NOMO-1 treated with dmso at 0.1 percent for 144 hours (cell line): ENCODE results near the gene NLRP8.
"Not testable (repeated sequence)": the region's sequence is repeated elsewhere in the genome, so short reads cannot be mapped to it uniquely, and the experiment has no call there.

Source experiments
- DNase-seq: peaks from one replicate; lab custom pipeline; 2025; ENCODE audit not compliant: unreplicated experiment; lab: John Stamatoyannopoulos, UW

The NLRP8 gene

DNA sequence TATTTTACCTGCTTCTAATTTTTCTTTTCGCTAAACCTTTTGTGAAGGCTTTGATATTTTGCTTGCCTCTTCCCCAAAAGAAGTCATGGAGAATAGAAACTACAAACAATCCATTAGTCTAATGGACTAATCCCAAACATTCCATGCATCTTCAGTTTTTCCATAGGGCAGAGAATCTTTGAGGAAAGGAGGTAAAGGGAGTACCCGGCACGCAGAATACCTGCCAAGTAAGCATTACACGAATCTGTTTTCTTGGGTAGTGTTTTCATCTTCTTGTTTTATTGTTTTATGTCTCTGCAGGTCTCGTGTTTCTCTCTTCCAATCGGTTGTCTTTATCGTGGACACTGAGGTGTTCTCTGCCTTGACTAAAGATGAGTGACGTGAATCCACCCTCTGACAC is at the start of gene NLRP8:
Gene NLRP8 (plus strand): TSS at position 301 of the 400 bp plus-strand sequence.
- DNase-seq: no peak

DNA sequence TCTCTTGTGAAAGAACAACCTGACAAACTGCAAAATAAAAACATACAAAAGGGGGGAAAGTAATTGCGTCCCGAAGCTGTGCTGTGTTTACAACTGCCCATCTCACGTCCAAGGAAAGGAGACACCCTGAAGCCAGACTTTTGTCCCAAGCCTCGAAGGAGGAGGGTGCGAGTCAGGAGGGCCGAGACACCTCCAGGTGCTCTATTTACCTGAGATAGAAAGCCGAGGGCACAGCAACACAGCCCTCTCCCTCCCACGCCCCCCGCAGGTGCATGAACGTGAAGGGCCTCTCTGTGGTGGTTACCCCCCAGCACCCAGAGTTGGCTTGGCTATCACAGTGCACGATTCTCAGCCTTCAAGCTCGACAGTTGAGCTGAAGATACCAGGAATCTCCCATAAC is 48.7 kb upstream of the NLRP8 start:
- DNase-seq: no peak

DNA sequence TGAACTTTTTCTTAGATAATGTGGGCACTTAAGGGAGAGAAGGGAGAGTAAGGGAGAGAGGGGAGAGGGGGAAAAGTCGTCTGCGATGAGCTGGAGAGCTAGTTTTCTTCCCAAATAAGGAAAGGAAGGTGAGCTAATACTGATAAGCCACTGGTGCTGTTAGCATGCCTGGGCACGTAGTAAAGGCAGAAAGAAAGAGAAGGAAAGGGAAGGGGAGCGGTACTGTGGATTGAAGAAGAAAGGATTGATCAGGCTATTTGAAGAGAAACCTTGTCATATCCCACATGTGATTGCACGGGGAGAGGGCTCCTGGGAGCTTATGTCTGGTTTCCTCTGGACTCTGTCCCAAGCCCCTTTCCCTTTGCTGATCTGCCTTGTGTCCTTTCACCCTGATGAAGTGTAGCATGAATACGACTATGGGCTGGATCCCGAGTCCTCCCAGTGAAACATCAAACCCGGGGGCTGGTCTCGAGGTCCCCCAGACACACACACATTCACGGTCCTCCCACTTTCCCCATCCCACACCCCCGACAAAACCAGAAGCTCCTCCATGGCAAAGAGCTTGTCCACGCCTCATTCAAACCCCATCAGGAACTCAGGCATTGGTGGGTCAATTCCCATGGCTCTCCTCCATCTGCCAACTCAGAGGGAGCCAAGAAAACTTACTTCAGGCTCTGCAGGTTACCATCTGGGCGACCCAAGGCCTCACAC is 46.1 kb upstream of the NLRP8 start:
- DNase-seq: no peak

DNA sequence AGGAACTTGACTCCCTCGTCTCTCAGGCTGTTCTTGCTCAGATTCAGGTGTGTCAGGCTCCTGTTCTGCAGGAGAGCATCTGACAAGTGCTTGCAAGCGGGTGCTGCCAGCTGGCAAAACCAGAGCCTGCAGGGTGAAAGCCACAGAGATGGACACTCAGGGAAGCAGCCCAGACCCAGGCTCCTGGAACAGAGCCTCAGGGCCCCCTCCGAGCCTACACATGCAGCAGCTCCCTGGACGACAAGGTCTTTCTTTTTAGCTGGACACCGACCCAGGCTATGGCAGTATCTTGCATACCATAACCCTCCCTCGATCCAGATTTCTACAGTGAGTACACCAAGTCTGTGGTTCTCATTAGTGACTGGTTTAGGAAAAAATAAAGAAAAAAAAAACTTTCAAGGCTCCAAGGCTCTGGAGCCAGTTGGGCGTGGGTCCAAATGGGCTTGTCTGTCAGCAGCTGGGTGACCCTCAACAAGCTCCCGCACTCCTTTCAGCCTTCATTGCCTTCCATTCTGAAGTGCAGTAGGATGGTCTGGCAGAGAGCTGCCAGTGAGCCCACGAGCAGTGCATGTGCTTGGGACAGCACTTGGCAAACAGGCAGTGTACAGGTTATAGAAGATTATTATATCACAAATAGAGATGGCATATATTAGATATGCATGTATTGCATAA is 45.4 kb upstream of the NLRP8 start:
- no peak for DNase-seq

DNA sequence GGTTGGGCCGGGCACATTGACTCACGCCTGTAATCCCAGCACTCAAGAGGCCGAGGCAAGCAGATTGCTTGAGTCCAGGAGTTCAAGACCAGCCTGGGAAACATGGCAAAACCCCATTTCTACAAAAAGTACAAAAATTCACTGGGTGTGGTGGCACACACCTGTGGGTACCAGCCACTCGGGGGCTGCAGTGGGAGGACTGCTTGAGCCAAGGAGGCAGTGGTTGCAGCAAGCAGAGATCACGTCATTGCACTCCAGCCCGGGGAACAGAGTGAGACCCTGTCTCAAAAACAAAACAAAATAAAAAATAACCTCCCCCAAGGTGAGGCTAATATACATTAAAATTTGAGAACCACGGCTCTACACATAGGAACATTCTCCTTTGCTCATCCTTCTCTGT is 40.3 kb upstream of the NLRP8 start:
- no peak for DNase-seq

DNA sequence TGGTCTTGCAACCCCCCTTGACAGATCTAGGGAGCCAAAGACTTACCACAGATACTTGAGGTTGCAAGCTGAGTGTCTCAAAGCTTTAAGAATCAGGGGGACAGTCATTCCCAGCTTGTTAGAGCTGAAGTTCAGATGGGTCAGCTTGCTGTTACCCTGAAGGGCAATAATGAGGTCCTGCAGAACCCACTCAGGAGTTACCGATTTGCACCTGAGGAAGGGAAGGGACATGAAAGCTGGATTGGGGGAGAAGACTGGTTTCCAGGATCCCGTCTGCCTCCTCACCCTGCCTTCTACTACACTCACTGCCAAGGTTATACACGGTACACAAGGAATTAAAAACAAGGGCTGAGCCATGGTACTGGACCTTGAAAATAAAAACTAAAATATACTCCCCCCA is 39.9 kb upstream of the NLRP8 start:
- DNase-seq: no peak

DNA sequence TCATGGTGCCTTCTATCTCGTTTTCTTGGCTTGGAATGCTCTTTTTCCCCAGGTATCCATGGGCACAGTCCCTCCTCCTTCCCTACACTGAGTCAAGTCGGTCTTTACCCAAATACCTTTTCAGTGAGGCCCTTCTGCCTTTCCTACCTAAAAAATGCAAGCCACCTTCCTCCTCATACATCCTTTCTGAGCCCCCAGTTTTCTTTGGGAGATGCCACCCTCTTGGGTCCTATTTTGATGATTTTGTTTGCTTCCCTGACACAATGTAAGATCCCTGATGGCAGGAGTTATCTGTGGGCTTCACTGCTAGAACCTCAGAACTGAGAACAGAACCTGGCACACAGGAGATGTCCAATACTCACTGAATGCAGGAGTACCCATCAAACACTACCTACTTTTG is 37.8 kb upstream of the NLRP8 start:
- DNase-seq: no peak

DNA sequence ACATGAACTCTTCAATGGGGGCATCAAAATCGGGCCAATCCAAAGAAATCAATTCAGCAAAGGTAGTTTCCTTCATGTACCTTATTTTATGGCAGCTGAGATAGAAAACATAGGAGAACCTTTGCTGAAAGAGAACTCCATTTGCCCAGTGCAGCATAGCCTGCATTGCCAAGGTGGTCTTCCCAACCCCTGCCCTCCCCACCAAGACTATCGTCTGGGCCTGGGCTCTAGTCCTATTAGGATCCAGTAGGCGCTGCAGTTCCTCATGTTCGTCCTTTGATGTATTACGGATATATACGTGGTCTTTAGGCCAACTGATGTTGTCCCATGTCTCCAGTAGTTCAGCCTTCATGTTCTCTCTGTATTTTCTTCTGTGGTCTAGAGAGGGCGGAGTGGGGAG is 34.7 kb upstream of the NLRP8 start:
- DNase-seq: no peak

DNA sequence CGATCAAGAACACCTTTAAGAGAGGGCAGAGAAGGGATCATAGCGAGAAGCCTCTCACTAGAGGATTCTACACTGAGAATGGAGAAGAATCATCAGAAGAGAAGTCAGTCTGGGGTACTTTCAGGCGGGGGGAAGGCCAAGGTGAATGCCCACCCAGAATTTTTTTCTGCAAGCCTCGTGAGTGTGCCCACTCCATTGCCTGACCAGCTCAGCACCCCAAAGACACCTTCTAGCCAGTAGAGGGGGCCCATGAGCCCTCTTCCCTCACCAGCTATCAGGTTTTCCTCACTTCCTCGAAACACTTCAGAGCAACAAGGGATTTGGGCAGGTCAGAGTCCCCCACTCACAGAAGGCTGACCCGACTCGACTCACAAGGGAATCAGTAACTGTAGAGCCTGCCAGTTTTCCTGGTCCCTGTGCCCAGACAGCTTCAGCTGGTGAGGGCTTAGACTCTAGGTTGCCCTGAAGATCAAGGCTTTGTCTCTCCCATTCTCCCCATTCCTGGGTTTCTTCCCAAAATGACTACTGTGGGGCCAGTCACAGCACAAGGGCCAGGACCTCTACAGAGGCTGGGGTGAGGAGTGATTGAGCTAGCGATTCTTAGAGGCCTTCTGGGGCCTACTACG is 33.9 kb upstream of the NLRP8 start:
- no peak for DNase-seq

DNA sequence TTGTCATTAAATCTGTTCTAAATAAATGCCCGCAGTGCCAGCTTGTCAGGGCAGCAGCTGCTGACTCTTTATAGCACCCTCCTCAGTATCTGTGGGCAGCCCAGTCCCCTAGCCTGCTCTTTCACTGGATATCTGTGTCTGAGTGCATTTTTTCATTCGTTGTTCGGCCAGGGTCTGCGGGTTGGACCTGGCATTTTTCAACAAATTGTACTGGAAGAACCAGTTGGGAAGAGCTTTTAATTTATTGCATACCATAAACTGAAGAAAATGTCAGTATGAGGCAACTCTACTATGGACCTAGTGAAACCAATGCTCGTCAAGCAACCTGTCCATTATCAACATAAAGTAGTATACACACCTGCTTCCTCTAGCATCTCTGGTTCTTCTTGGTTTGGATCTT is 24.1 kb upstream of the NLRP8 start:
- DNase-seq: no peak

DNA sequence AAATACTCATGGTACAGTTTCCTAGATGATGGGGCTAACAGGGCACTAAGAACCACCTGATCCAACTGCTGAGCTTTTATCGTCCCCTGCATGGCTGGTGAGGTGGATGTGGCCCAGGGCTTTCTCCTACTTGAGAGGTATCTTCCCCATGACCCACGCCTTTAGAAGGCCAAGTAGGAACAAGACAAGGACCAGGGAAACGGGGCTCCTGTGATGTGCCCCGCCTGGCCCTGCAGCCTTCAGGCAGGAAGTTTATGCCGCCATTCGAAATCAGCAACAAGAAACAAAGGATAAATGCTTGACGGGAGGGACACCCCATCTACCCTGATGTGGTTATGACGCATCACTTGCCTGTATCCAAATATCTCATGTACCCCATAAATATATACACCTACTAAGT is 19.6 kb upstream of the NLRP8 start:
- DNase-seq: no peak

DNA sequence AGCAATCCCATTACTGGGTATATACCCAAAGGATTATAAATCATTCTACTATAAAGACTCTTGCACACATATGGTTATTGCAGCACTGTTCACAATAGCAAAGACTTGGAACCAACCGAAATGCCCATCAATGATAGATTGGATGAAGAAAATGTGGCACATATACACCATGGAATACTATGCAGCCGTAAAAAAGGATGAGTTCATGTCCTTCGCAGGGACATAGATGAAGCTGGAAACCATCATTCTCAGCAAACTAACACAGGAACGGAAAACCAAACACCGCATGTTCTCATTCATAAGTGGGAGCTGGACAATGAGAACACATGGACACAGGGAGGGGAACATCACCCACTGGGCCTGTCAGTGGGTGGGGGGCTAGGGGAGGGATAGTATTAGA is 18.4 kb upstream of the NLRP8 start:
- not testable (repeated sequence) for DNase-seq

DNA sequence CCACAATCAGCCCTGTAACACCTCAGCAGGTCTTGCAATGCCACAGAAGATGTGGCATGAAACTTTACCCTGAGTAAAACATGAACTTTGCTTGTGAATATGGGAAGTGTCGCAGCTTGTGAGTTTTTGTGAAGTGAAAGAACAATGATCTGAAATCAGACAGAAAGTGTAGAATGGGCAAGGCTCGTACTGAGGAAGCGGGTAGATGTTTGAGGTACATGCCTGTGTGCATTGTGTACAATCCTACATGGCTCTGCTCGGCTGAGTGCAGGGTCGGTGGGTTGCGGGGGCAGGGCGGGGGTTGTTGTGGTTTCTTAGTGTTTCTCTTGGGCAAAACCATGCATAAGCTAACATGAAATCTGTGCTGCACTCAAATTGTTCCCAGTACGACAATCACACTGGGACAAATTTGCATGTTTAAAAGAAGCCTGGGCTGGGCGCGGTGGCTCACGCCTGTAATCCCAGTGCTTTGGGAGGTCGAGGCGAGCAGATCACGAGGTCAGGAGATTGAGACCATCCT is 16.6 kb upstream of the NLRP8 start:
- no peak for DNase-seq

DNA sequence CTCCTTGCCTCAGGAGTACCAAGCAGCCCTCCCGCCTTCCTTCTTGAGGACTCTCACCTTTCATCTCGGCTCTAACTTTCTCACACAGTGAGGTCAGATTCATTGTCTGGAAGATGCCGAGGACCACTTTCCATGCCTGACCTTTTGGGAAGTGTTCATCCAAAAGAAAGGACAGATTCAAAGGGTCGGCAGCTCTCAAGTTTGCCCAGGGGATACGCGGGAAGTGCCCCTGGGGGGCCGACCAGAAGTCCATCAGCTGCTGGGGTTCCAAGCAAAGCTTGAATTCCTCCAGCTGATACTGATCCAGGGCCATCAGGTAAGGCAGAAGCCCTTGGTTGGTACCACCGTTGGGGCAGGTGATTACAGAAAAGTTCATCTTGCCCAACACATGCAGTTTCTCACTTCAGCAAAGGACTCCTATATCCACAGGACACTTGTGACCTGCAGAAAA is 15.7 kb upstream of the NLRP8 start, which contains the start of gene NLRP13:
Gene NLRP13 (minus strand): TSS at position 401 of the 451 bp plus-strand sequence. CDS start 25 bp downstream, at position 376.
- no peak for DNase-seq

DNA sequence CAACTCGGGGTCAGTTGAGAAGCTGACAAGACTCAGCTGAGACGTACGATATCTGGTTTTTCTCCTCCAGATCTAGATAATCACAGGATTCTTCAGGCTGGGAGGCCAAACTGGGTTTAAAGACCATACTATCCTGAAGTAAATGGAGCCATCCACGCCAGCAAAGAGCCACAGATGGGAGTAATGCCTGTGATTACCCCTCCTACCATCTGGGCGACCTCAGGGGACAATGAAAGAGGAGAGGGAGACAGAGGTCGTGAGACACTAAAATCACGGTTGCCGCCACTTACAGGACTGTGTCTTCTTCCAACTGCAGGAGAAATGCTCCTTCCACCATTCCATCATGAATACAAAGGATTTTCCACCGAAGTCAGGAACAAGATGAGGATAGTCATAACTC is 12.4 kb upstream of the NLRP8 start:
- DNase-seq: no peak

DNA sequence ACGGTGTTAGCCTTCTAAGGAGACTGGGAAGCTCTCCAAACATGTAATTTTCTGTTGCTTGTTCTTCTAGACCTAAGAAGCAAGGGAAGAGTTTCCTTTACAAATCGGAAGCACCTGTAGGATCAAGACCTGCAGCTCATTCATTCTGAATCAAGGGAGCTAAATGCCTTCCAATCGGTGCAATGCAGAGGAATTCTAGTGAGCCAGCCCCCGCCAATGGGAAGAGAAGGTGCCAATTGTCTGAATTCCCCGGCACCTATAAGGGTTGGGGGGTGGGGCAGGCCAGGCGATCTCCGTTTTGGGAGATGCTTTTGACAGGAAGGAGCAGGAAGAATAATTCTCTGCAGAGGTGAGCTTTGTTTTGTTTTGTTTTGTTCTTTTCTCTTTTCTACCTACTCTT is 8.4 kb upstream of the NLRP8 start:
- DNase-seq: no peak

DNA sequence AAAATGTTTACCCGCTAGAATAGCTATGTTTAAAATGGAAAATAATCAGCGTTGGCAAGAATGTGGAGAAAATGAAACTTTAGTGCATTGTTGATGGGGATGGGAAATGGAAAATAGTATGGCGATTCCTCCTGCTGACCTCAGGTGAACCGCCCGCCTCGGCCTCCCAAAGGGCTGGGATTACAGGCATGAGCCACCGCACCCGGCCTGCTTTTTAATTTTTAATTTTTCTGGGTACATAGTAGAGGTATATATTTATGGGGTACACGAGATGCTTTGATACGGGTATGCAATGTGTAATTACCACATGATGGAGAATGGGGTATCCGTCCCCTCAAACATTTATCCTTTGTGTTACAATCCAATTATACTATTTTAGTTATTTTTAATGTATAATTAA is 7.3 kb upstream of the NLRP8 start:
- DNase-seq: no peak

DNA sequence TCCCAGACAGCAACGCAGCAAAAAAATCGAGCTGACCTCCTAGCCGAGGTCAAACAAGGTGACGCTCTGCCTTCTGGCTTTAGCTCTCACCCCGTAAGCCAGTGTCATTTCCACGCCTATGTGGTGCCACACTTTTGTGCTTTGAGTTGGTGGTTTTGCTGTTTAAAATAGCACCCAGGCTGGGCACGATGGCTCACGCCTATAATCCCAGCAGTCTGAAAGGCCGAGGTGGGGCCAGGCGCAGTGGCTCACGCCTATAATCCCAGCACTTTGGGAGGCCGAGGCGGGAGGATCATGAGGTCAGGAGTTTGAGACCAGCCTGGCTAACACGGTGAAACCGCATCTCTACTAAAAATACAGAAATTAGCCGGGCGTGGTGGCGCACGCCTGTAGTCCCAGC is 2.9 kb downstream of the NLRP8 start:
- DNase-seq: not testable (repeated sequence)

DNA sequence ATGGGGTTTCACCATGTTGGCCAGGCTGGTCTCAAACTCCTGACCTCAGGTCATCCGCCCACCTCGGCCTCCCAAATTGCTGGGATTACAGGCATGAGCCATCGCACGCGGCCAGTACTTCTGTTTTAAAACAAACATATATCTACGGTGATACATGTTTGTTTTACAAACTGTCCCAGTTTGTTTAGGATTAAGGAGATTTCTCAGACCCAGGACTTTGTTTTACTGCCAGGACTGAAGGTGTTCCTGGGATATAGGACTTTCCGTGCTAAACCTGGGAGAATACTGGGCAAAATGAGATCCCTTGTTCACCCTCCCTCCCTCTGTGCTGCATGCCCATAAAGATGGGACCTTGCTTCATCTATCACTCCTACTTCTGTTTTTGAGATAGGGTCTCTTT is 8.8 kb downstream of the NLRP8 start:
- DNase-seq: no peak

DNA sequence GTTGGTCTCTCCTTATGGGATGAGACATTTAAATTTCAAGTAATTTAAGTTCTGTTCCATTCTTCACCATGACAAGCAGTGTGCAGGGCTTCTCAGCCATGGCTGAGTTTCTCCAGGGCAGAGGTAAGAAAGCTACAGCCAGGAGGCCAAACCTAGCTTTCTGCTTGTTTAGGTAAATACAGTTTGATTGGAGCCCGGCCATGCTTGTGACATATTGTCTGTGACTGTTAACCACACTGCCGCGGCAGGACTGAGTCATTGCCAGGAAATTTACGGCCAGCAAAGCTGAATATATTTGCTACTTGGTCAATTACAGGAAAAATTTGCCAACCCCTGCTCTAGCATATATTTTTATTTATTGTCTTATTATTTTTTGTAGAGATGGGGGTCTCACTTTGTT is 10.7 kb downstream of the NLRP8 start:
- no peak for DNase-seq

DNA sequence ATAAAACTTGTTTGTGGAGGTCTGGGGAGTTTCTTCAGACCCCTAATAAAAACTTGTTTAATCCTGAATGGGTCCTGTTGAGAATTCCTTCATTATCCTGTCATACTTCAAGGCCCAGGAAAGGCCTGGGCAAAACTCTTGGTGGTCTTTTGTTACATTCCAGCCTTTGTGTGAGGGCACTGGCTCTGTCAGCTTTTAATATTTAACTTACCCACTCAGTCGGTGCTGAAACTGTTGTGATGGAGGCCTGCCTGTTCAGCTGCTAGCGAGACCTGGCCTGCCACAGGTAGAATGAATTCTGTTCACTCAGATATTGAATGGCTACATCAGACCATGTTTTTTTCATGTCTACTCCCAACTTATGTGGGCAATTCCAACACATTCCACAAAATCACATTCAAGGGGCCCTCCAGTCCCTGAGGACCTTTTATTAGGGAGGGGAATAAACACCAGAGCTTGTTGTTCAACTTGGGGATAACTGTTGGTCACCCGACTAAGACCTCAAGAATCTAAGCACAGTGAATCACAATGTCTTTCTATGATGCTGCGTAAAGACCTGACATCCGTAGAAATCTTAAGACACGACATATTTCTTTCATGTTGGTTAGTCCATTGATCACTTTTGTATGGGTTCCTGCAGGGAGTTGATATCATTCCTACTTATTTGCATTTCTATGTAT is 12.5 kb downstream of the NLRP8 start:
- DNase-seq: no peak
